GM19328 (cell line): ENCODE results near the gene LRMDA.
"Not testable (repeated sequence)": the region's sequence is repeated elsewhere in the genome, so short reads cannot be mapped to it uniquely, and the experiment has no call there.

Experiments
- ATAC-seq: cut with Tn5 transposase; IDR thresholded peaks from one replicate; pipeline ENCODE4 v1.9.1; 2021; ENCODE audit warnings: mild to moderate bottlenecking, moderate library complexity; ENCODE audit not compliant: unreplicated experiment

The LRMDA gene

DNA sequence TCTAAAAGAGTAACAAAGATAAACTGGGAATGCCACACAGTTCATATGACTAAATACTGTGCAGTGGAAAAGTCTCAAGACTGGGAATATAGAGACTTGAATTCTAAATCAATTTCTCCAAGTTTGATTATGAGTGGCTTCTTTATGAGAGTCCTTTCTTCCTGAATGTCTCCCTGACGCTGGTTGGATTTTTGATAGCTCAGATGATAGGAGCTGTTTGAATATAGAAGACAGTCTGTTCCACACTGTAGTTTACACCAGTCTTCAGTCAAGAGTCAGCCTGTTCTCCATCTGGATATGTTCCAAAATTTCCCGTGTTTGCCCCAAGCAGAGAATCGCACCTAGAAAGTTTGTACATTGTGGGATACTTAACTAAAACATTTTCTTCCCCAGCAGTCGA, 173.7 kb downstream of the LRMDA start:
- no peak for ATAC-seq

DNA sequence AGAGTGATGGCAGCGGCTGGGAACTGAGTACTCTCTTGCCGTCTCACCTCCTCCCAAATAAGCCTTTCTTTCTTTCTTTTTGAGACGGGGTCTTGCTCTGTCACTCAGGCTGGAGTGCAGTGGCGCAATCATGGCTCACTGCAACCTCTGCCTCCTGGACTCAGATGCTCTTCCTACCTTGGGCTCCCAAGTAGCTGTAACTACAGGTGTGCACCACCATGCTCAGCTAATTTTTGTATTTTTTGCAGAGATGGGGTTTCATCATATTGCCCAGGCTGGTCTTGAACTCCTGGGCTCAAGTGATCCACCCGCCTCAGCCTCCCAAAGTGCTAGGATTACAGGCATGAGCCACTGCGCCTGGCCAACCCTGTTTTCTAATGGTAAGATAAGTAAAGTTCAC, 174.4 kb downstream of the LRMDA start:
- not testable (repeated sequence) for ATAC-seq

DNA sequence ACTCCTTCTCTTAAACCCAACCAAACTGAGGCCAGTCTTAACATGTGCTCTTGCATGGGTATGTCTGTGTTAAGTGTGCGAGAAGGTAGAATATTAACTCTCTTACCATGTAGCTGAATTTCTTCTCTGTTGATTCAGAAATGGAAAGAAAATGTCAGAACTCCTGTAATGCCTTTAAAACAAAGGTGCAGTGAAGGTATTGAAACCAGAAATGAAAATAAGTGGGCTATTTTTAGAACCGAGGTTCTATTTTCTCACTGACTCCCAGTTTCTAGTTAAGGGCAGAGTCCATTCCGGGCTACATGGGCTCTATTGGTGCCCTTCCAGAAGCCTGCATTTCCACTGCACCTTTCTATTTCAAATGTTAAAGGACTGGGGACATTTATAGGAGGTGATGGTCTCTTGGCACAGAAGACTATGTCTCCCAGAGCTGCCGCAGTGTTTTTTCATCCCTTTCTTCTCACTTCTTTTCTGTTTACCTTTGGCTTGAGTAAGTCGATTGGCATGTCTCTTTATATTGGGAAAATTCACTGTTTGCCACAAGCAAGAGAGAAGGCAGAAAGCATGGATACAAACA, 174.9 kb downstream of the LRMDA start:
- ATAC-seq = peak; percentile 47

DNA sequence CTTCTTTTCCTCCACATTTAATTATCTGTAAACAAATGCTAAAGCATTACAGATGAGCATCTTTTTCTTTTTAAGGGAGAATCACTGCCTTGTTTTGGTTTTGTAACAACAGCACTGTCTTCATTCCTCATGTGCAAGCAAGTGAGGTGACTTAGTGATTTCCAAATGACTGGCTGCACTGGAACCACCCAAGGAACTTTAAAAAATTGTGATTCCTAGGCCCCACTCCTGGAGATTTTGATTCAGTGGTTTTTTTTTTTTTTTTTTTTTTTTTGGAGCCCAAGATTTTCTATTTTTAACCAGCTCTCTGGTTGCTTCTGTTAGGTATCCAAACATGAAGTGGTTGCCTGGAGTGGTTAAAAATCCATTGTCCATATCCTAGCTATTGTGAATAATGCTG, 176.2 kb downstream of the LRMDA start:
- no peak for ATAC-seq

DNA sequence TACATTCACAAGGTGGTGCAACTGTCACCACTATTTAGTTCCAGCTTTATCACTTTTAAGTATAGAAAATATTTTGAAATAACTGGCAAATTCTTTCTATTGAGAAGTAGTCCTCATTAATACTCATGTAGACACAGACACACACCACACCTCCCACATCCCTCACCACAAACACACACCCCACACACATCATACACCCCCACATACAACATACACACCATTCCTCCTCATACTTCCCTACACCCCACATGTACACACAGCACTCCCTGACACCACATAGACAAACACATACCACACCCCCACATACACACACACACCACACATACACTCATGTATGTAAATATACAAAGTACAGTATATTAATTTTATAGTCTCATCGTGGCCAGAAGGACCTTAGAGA, 178.8 kb downstream of the LRMDA start:
- no peak for ATAC-seq

DNA sequence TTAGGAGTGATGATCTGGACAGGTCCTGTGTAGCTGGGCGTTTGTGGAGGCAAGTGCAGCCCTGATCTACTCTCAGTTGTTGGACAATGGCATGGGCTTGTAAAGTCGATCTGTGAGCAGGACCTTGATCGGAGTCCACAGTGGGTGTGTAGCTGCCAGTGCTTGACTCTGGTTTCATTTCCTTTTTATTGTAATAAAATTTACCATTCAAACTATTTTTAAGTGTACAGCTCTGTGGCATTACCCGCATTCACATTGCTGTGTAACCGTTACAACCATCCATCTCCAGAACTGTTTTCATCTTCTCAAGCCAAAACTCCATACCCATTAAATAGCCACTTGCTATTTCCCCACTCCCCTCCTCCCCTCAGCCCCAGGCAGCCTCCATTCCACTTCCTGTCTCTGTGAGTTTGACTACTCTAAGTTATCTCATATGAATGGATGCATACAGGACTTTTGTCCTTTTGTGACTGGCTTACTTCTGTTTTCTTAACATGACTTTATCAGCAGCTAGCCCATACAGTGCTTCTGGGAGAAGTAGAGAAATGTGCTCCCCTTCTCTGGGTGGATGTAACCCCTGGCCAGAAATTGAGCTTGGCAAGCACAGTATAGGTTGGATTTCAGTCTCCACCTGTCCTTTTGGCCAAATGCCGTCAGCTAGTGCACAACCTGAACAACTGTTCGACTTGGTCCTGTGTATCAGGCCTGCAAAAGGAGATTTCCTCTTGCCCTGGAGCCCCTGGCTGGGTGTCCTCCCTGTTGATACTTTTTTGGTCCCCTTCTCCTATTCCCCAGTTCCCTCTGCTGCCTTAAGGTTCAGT, 180.0 kb downstream of the LRMDA start:
- no peak for ATAC-seq

DNA sequence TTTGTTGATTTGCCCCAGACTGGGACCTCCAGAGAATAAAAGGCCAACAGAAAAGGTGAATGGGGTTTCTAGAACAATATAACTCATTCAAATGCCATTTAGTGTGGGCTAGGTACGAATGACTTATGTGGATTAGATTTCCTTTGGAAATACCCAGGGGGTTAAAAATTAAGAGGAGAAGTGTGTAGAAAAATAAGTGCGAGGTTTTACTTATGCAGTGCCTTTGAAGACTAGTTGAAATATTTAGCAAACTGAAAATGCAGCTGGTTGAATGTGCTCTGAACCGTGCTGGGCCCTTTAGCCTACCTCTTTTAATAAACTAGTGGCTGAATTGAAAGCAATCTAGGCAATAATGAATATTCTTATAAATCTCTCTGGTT, 180.6 kb downstream of the LRMDA start:
- no peak for ATAC-seq

DNA sequence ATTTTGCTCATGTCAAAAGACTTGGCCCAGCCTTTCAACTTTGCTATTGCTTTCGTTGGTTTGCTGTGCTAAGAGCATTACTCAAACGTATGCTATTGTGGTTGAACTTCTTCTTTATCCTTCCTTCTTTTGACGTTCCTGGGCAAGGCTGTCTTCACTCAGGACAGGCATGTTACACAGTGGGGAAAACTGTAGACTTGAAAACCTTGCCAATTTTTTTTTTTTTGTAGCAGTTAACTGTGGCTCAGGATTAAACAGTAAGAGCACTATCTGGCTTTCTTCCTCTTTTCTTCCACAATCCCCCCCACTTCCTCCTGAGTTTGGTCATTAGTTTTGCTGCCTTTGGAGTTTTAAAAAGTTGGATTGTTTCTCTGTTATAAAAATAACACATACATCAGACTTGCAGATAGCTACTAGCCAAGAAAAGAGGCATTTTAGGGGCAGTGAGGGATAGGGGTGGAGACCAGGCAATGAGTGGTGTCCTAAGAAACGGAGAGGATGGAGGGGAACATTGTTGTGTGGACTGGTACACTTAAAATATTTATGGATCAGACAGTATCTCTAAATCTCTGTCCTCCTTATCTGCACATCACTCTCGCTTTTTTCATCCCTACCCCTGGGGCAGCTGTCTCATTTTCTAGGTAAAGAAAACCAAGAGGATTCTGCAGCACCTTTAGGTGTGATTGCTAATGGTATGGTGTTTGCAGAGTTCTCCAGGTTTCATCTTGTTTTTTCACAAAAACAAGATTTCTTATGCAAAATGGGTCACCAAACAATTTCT, 181.7 kb downstream of the LRMDA start:
- ATAC-seq = no peak

DNA sequence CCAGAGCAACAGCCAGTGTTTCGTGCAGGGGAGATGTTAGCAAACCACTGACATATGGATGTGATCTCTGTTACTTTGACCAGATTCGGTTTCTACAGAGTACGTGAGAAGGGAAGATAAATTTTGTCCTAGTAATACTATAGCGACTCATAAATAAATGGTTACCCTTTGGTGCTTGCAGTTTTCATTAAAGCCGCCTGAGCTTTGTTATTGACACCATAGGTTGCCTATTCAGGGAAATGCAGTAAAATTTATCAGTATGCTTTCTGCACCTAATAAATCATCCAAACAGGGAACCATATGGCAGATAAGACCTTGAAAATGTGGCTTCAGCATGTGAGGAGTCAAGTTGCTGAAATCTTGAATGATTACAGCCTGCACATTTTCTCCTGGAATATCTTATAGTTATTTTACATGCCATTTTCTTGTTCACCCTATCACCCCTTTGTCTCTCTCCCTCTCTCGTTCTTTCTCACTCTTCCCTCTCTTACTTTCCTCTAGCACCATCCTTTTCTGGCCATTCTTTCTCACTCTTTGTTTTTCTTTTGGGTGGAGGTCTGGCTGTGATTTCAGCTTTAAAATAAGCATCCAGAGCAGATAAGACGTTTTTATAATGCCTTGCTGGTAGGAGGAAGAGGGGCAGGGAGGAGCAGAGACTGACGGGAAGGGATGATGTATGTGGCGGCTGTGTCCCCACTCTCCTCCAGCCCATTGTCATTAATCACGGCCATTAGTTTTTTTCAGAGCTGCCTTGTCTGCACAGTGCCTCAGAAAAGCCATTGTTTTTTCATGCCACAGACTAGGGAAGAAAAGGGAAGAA, 182.5 kb downstream of the LRMDA start:
- ATAC-seq = no peak

DNA sequence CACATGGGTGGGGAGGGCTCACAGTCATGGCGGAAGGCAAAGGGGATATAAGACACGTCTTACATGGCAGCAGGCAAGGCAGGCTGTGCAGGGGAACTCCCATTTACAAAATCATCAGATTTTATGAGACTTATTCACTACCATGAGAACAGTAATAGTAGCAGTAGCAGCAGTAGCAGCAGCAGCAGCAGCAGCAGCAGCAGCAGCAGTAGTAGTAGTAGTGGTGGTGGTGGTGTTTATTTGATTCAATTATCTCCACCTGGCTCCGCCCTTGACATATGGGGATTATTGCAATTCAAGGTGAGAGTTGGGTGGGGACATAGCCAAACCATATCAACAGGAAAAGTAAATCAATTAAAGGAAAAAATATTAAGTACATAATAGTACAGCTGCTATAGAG, 184.7 kb downstream of the LRMDA start:
- ATAC-seq = no peak

DNA sequence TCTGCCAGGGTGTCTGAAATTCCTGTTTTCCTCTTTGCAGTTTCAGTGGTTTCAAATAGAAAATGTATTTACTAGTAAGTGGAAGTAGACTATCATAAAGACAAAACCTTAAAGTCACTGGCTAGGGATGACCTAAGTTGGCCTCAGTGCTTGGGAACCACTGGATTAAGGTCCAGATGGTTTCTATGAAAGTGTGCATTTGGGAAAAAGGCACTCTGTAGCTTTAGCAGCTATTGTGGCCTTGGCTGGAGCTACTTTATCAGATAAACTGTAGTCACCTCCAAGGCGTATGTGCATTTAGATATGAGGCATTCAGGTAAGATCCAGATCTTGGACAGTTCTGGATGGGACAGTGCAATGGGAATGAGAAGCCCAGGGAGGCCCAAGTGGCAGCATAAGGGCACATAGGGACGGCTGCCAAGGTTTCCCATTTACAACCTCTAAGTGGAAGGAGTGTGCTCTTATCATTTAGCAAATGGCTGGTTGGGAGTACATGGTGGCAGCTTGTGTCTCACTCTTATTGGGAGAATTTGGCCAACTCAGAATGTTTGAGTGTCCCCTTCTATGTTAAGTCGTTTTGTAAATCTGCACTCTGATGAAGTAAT, 185.6 kb downstream of the LRMDA start:
- no peak for ATAC-seq

DNA sequence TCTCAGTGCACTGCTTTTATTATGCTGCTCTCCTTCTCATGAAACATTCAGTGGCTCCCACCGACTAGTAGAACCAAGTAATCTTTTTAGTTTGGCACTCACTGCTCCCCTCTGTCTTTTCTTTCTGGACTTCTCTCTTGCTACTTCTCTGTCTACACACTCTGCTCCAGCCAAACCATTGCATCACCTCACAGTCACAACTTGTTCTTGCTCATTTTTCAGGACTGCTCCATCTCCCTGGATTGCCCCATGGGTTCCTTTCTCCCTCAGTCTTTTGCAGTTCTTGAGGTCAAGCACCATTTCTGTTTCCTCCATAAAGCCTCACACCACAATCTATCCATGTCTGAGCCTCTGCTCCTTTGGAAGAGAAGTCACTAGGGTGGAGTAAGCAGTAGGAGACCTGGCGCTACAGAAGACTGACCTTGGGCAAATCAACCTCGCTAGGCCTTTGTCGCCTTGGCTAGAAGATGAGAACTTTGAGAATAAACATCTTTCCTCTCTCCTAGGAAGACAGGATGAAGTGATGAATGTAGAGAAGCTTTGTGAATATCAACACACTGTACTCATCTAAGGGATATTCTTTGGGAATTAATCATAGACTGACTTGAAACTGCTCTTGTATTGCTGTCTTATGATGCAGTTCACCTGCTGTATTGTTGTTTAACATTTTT, 186.2 kb downstream of the LRMDA start:
- ATAC-seq = no peak

DNA sequence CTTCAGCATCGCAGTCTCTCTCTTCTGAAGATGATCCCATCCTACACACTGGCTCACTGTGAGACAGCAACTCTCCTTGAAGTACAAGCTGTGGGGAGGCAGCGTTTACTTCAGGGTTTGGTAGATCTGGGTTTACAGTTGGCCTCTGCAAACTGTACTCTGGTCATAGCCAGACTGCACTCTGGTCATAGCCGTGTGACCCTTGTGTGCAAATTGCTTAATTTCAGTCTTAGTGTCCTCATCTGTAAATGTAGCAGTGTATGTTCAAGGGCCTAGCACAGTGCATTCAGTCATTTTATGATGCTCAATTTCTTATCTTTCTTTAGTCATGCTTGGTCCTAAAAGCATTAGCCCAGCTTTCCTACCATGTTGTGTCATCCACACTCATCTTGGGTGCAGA, 188.2 kb downstream of the LRMDA start:
- peak; percentile 68 for ATAC-seq

DNA sequence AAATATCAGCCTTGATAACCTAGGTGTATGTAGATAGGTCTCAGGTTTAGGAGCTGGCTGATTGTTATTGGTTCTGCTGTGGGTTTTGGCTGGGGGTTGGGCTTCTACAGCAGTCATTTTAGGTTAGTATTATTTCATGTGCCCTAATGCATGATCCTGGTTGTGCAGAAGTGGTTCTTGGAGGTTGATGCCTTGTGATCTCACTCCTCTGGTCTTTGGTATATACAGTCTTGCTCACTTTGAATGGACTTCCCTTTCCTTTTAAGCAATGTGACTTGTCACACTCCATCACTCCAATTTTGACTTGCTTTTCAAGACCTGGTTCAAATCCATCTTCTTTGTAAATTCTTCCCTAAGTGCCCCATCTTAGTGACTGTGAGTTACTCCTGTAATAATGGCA, 188.9 kb downstream of the LRMDA start:
- no peak for ATAC-seq

DNA sequence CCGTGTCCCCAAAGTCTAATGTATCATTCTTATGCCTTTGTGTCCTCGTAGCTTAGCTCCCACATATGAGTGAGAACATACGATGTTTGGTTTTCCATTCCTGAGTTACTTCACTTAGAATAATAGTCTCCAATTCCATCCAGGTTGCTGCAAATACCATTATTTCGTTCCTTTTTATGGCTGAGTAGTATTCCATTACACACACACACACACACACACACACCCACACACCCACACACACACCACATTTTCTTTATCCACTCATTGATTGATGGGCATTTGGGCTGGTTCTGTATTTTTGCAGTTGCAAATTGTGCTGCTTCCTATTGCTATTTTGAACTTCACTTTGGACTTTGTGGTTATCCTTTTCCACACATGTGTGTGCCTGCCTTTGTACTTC, 189.6 kb downstream of the LRMDA start:
- not testable (repeated sequence) for ATAC-seq

DNA sequence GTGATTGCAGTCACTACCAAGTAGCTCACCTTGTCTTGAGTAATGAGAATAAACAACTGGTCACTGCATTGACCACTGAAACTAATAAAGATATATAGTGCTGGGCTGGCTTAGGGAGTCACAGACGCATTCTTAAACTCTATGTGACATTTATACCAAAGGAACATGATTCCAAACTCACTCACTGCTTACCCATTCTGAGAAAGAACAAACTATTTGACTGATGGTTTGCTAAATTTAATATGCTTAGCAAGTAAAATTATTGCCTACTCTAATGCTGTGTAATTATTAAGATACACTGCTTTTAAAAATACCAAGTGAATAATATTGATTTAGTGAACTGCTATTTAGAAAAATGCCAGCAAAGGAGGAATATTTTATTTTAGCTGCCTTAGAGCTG, 191.1 kb downstream of the LRMDA start:
- ATAC-seq = no peak

DNA sequence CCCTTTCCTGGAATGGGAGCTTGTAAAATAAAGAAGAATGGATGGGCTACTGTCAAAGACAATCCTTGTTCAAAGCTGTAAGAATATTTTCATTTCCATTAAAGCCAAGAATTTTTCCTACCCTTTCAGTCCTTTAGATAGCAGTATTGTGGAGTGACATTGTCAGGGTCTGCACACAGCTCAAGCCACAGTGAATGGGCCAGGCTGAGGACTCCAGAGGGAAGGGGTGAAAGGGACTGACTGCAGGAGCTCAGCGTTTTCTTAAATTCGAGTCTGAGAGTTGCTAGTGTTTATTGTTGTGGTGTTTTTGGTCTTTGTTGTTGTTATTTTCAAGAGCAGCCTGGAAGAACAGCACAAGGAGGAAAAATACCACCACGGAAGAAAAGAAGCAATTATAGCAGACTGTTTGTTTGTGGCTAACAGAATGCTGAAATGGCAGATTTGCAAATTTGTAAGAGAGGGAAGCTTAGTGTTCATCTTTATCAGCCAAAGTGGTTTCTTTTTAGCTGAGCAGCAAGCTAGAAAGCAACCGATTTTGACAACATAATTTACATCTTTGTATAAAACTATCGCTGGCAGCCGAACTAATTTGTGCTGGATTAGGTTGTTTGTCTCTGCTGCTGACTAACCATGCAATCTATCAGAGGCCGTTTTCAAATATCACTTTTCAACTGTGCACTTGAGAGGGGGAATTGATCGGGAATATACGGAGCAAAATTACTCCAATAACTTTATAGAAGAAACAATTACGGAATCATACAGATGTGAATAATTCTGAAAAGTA, 192.1 kb downstream of the LRMDA start:
- no peak for ATAC-seq

DNA sequence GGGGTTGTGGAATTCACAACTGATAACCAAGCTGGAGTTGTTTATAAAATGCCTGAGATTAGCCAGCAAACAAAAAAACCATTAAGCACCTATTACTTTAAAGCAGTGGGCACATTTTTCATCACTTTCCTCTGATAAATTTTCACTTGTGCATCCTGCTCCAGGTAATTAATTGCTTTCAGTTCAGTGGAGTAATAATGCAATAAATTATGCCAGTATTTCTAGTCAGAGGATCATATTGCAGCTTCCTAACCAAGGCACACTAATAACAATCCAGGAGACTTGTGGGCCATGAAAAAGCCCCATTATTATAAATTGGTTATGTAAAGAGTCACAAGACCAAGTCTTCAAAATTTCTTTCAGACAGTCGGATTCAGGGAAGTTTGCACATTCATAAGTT, 193.2 kb downstream of the LRMDA start:
- no peak for ATAC-seq

DNA sequence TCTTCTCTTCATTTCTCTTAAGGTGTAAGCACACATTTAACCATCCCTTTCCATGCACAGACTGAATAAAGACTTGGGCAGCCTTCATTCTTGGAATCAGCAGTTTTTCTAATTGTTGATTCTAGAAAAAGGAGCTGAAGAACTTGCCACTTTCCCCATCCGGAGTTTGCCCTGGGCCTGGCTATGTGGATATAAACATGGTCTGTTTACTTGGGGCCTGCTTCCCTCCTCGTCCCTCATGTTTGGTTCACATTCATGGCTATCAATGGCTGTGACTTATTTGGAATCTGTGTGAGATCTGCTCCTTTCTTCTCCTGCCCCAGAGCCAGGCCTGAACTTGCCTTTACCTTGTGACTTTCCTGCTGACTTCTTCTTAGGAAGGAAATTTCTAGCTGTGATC, 199.3 kb downstream of the LRMDA start:
- ATAC-seq = no peak
